ENCODE results near the gene BRCA1.

The BRCA1 gene

DNA sequence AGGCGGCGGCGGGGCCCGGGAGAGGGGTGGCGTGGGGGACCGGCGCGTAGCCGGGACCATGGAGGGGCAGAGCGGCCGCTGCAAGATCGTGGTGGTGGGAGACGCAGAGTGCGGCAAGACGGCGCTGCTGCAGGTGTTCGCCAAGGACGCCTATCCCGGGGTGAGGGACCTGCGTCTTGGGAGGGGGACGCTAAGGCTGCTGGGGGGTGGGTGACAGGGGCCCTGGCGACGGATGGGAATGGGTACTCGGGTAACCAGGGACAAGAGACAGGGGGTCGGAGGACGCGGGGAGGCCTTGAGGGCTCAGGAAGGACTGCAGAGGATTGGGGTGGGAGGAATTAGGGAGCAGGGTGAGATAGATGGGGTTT lies 99.9 kb downstream of the BRCA1 start:
- DNase-seq (ENCODE audit: low read depth in 2 of 2): no peak

GRCh38 chr17:43024407-43025289 lies 100.5 kb downstream of the BRCA1 start, which contains the start of gene RND2:
RND2 (plus strand) TSS chr17:43025231; CDS start chr17:43025348, 117 bp downstream.
- DNase-seq (ENCODE audit: low read depth in 2 of 2): peak; percentile 63 to 76

DNA sequence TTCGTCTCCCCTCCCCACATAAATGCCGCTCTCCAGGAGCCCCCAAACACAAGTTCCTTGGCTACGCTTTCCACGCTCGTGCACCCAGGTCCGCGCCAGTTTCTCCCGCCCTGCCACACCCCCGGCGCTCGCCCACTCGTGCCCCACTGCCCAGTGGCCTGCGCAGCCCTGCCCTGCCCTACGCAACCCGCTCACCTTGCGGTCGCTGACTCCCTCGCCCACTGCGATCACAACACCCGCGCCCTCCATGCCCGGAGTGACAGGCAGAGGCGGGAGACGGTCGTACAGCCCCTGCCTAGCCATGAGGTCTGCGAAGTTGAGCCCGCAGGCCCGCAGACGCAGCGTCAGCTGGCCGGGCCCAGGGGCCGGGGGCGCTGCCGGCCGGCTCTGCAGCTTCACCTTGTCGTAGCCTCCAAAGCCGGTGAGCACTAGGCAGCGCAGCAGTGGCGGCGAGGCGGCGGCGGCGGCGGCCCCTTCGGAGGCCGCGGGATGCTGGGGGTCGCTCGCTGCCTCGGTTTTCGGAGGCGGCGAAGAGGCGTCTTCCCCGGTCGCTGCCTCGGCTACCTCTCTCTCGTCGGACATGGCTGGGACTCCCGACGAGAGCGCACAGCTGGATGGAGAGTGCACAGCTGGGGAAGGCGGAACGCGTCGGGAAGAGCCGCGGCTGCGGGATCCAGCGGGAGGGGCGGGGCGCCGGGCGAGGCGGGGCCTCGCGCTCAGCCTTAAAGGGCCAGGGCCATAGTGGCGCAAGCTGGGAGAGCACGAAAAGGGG lies 103.2 kb downstream of the BRCA1 start, which contains the start of gene VAT1:
Gene VAT1 (minus strand): TSS at position 645 of the 772 bp plus-strand sequence. CDS start 63 bp downstream, at position 582.
- peak; percentile 48 to 54 for DNase-seq (ENCODE audit: low read depth in 2 of 2)

DNA sequence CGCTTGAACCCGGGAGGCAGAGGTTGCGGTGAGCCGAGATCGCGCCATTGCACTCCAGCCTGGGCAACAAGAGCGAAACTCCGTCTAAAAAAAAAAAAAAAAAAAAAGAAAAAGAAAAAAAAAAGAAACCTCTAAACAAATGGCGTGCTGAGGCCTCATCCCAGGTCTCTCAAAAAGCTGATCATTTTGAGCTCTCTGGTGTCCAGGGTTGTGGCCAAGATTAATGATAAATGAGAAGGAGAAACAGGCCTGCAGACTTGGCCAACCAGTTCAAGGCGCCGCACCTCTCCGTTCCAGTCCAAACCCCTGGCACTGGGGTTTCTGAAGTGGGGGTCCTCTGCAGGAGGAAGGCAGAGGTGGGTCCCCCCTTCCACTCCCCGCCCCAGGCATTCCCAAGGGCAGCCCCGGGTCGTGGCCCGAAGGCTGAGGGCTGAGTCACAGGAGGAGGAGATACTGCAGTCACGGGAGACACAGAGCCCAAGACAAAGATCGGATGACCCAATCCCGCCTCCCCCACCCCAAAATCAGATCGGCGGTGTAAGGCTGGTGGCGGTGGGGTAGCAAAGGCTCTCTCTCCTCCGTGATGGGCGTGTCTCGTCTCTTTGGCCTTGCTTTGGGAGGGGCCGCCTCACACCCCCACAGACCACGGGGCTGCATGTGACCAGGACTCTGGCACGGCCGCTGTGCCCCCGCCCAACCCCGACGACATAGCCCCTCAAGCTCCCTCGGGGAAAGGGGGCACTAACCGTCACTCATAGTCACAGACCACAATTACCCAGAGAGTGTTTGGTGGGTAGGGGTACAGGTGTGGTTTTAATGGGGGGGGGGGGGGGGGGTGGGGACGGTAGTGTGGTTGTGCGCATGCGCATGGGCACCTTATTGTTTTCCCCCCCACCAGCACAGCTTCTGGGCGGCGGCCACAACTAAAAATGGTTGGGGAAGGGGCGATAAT lies 104.1 kb downstream of the BRCA1 start:
- DNase-seq (ENCODE audit: low read depth in 2 of 2): no peak

GRCh38 chr17:43020030-43020621 lies 105.0 kb downstream of the BRCA1 start:
- no peak for DNase-seq (ENCODE audit: low read depth in 2 of 2)

DNA sequence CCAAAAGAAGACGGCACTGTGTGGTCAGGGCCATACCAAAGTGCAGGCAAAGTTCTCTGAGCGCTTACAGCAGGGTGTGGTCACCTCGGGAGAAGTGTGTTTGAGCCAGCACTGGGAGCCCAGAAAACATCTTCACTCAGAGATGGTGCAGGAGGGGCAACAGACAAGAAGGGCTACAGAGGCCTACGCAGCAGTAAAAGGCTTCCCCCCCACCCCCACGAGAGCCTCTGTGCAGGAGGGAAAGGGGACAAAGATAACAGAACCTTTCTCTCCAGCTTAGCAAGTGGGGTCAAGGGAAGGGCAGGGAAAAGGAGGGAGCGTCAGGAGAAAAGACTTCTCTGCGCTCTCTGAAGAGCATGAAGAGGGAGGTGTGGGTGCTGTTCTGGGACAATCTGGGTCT lies 105.7 kb downstream of the BRCA1 start:
- DNase-seq (ENCODE audit: low read depth in 2 of 2): no peak

GRCh38 chr17:43018932-43019331 lies 106.2 kb downstream of the BRCA1 start:
- no peak for DNase-seq (ENCODE audit: low read depth in 2 of 2)

DNA sequence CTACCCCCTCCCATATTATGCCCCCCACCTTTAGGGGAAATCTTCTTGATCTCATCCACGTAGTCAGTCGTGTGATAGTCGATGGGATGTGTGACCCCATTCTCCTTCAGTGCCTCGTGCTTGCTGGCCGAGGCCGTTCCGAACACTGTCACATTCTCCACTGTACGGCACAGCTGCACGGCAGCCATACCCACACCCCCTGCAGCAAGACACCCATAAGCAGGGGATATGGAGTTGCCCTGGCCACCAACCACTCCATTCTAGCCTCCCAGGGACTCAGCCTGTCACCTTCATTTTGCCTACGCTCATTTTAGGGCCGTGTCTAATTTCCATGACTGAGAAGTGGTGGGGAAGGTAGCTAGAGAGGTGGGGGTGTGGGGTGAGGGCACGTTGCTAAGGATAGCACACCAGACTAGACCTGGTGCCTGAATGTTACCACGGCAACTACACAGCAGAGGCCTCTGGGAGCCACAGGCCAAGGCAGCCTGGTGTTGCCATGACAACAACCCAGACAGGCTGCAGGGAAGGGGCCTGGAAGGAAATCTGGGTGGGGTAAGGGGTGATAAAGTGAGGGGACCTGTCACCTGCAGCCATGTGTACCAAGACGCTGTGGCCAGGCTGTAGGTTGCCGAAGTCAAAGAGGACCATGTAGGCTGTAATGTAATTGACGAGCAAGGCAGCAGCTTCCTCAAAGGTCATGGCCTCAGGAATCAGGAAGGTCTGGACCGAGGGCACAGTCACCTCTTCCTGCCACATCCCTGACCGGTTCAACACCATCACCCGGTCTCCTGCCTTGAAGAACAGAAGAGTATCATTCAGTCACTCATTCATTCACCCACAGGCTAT lies 106.9 kb downstream of the BRCA1 start:
- DNase-seq (ENCODE audit: low read depth in 2 of 2): no peak

DNA sequence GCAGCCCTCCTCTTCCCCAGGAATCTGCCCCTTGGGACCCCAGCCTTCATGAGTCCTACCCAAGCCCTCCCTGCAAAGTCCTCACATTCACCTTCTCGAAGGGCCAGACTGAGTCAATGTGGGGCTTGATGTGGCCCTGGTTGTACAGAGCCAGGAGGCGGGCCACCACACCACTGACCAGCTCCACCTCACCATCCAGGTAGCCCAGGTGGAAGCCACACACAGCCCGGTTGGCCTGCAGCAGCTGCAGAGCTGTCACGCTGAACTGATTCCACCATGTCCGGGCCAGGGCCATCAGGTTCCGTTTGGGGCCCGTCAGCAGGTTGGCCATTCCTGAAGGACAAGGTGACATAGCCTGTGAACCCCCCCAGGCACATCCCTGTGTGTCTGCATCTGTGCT lies 108.9 kb downstream of the BRCA1 start:
- no peak for DNase-seq (ENCODE audit: low read depth in 2 of 2)

DNA sequence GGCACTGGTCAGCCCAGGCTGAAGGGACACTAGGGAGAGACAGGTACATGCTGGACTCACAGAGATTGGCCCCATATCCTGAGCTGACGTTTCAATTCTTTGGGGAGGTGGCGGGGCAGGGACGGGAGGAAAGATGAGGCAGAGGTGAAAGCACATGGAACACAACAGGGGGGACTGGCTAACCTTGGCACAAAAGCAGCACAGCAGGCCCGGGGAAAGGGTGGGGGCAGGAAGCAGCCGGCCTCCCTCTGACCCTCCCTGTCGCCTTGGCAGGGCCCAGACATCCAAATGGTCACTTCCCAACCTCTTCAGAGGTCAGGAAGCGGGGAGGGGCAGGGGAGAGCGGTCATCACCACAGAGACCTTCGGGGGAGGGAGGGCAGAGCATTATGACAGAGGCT lies 109.6 kb downstream of the BRCA1 start:
- no peak for DNase-seq (ENCODE audit: low read depth in 2 of 2)

DNA sequence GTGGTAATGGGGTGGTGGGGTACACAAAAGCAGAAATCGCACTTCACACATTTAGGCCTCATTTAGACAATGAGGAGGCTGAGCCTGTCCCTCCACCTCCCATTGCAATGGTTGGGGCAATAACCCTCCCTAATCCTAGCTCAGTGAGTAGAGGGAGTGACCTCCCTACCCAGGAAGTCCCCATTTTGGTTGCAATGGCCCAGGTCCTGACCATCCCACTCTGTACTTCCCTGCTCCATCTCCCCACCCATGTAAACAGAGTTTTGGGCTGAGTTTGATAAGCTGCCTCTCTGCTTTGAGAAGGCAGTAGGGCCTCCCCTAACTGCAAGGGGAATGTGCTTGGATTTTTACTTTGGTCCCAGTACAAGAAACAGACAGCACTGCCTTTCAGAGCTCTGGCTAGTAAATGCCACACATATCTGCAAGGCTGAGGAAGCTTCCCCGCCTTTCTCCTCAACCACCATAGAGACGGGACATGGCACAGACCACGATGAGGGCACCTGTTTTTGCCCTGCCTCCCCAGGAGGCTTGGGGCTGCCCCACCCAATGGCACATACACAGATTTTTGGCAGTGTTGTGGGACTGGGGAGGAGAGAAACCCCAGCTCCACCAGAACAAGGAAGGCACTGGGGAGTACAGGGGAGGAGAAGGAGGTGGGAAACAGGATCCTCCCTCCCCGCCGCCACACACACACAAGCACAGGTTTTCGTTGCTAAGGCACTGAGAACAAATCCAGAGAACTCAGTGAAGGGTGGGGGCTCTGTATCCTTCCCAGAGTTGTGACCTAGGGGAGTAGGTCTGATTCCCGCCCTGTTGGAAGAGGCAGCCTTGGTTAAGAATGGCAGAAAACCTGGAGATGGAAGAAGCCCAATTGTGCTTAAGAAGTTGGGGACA lies 110.3 kb downstream of the BRCA1 start:
- DNase-seq (ENCODE audit: low read depth in 2 of 2): no peak

- no peak for DNase-seq (ENCODE audit: low read depth in 2 of 2)
Observed at GRCh38 chr17:43014020-43014648, 111.0 kb downstream of the BRCA1 start.

- no peak for DNase-seq (ENCODE audit: low read depth in 2 of 2)
Observed at GRCh38 chr17:43013296-43013695, 111.9 kb downstream of the BRCA1 start.

DNA sequence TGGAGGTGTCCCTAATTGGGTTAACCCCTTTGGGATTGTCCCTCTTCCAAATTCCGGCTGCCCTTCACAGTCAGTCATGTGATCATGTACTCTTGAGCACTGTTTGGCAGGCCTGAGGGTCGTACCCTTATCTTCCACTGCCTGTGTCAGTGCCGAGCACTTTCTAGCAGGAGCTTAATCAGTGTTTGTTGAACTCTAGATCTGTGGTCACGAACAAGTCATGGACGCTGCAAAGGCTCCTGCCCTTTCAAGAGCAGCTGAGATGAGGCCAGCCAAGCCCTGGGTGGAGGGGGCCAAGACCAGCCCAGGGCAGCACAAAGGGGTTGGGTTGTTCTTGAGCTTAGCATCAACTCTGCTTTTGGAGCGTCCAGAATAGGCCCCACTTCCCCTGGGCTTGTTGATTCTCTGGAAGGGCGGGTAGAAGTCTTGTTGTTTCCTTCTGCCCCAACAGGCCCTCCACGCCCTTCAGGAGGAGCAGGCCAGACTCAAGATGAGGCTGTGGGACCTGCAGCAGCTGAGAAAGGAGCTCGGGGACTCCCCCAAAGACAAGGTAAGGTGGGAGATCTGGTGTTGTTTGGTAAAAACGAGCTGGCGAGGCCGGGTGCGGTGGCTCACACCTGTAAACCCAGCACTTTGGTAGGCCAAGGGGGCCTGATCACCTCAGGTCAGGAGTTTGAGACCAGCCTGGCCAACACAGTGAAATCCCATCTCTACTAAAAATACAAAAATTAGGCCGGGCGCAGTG lies 113.3 kb downstream of the BRCA1 start:
- no peak for DNase-seq (ENCODE audit: low read depth in 2 of 2)

DNA sequence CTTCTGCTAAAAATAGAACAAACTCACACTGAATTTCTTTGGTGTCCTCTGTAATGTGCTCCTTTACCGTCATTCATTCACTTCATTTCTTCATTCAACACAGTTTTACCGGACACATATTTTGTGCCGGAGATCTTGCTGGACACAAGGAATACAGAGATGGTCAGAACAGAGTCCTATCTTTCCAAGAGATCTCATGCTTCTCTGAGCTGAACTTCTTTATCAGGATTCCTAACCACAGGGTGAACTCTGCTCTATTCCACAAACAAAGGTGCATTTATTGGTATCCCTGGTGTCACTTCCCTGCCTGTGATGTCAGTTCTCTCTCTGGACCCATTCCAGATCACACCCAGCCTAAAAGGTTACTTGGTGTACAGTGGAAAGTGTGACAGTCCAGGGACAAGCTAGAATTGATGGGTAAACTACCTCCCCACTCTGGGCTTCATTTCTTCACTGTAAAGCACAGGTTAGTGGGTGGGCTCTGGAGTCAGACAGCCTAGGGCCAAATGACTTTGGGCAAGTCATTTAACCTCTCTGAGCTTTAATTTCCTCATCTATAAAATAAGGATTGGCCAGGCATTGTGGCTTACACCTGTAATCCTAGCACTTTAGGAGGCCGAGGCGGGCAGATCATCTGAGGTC lies 114.4 kb downstream of the BRCA1 start:
- no peak for DNase-seq (ENCODE audit: low read depth in 2 of 2)

DNA sequence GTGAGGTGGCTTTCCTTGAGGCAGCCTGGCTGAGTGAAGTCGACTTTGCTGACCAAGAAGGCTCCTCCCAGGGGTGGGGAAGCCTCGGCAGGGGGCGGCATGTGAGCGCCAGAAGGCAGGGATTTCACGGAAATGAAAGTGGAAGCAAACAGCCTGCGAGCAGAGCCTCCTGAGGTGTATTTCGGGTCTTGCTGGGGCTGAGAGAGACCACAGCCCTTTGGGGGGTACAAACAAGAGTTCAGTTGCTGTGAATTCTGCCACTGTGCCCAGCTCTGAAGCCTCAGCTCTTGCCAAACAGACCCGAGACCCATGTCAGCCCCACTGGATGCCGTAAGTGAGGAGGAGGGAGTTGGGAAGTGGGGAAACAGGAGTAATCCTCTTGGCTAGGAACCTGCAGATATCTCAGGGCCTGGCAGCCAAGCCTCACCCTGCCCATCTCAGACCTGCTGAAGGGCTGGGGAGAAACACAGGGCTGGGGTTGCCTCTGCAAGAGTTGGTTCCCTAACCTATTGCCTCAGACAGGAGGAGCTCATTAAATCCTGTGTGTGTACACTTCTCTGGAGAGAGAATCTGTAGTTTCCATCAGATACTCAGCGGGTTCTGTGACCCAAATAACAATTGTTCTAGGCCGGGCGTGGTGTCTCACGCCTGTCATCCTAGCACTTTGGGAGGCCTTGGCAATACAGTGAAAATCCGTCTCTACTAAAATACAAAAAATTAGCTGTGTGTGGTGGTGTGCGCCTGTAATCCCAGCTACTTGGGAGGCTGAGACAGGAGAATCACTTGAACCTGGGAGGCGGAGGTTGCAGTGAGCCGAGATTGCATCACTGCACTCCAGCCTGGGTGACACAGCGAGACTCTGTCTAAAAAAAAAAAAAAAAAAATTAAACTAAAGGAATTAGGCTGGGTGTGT lies 118.3 kb downstream of the BRCA1 start, which contains the start of gene IFI35:
Gene IFI35 (plus strand): TSS at position 146 of the 913 bp plus-strand sequence. CDS start 164 bp downstream, at position 310.
- DNase-seq (ENCODE audit: low read depth in 2 of 2): peak; percentile 73 to 84

Measured in stimulated activated CD4-positive, alpha-beta T cell treated with anti-CD3 and anti-CD28 coated beads, Interleukin-4, amount 100 ng/mL, for 48 hours (primary cell).